Endothelial cell of umbilical vein (primary cell): ENCODE data around the gene SMC1A. TPM values are rescaled to one million over a fixed set of nuclear protein-coding genes. Genes with fewer than 3 reads are reported as not detected.

Experiments
- BruUV-seq: library from RNA; stranded (reverse); fragments of 400-500 nt; replicated peaks from 2 replicates; lab custom pipeline; 2021; lab: Mats Ljungman, UMichigan
- CTCF ChIA-PET: fragments of 300-600, 350-600 bp; sonication (Branson Sonifier 250); formaldehyde crosslinking; loops from one replicate; lab custom pipeline; 2021; ENCODE audit warnings: antibody characterized with exemption, inconsistent platforms; lab: Charles Lee
- POLR2A ChIA-PET: fragments of 300-600, 350-600 bp; sonication (Branson Sonifier 250); formaldehyde crosslinking; loops from one replicate; lab custom pipeline; 2021; ENCODE audit warnings: antibody characterized with exemption, inconsistent platforms; lab: Charles Lee
- DNase-seq: peaks from one replicate; pipeline ENCODE4 v3.0.0-alpha.2; 2011; ENCODE audit warnings: low read depth, low spot score
- FAIRE-seq: peaks from 2 replicates; lab custom pipeline; 2011; peaks lifted over from hg19 to GRCh38; lab: Jason Lieb, UNC
- H2AFZ ChIP-seq: 2 replicates; pipeline ENCODE4 v1.6.0; 2012; ENCODE audit warnings: low read depth, low read length, control low read depth, inconsistent platforms
- H3K27ac ChIP-seq: 2 replicates; pipeline ENCODE4 v1.5.1; 2011; ENCODE audit warnings: low read depth, mild to moderate bottlenecking, control low read depth, low read length, moderate library complexity; ENCODE audit not compliant: insufficient read depth
- H3K27me3 ChIP-seq, 2 experiments: 2 replicates each; pipeline versions ENCODE4 v1.6.0 to v1.6.1; 2011; ENCODE audit warnings: low read length in 2 of 2, mixed read lengths in 1 of 2; ENCODE audit not compliant: control insufficient read depth in 2 of 2, insufficient read depth in 2 of 2
- H3K36me3 ChIP-seq, 2 experiments: 2 replicates in 1 of 2; 3 replicates in 1 of 2; pipeline ENCODE4 v1.5.1; 2011; ENCODE audit warnings: low read length in 2 of 2, mild to moderate bottlenecking in 1 of 2, moderate library complexity in 1 of 2; ENCODE audit not compliant: control insufficient read depth in 2 of 2, insufficient read depth in 2 of 2; ENCODE audit errors: extremely low read depth in 1 of 2
- H3K4me1 ChIP-seq: 3 replicates; pipeline ENCODE4 v1.5.1; 2011; ENCODE audit warnings: mild to moderate bottlenecking, low read length; ENCODE audit not compliant: control insufficient read depth, insufficient read depth; ENCODE audit errors: extremely low read depth
- H3K4me2 ChIP-seq: 2 replicates; pipeline ENCODE4 v1.6.1; 2011; ENCODE audit warnings: low read length, control low read depth, mixed read lengths; ENCODE audit not compliant: insufficient read depth
- H3K4me3 ChIP-seq, 3 experiments: fragments of 200-600 bp in 1 of 3; sonication (generic), shearing (Covaris generic) in 1 of 3; replicated peaks in 1 of 3; 2 replicates each; pipeline ENCODE4 v1.5.1; 2011 to 2016; ENCODE audit warnings: control low read depth in 3 of 3, low read length in 3 of 3, mild to moderate bottlenecking in 2 of 3, inconsistent platforms in 1 of 3, low read depth in 1 of 3, moderate library complexity in 1 of 3; ENCODE audit not compliant: insufficient read depth in 1 of 3
- H3K79me2 ChIP-seq: 2 replicates; pipeline ENCODE4 v1.6.0; 2012; ENCODE audit warnings: low read length, inconsistent platforms; ENCODE audit not compliant: control insufficient read depth, insufficient read depth
- H3K9ac ChIP-seq: replicated peaks from 2 replicates; pipeline ENCODE3; 2011; ENCODE audit warnings: low read length, control low read depth; ENCODE audit not compliant: insufficient read depth; ENCODE audit errors: extremely low read depth
- H3K9me1 ChIP-seq: replicated peaks from 3 replicates; pipeline ENCODE4 v1.6.0; 2011; ENCODE audit warnings: mild to moderate bottlenecking, low read length; ENCODE audit not compliant: control insufficient read depth, insufficient read depth; ENCODE audit errors: extremely low read depth
- H3K9me3 ChIP-seq: replicated peaks from 2 replicates; pipeline ENCODE4 v1.5.1; 2012; ENCODE audit warnings: low read length, inconsistent platforms; ENCODE audit not compliant: control insufficient read depth, insufficient read depth
- H4K20me1 ChIP-seq: replicated peaks from 2 replicates; pipeline ENCODE3; 2011; ENCODE audit warnings: mild to moderate bottlenecking, low read length; ENCODE audit not compliant: control insufficient read depth, insufficient read depth; ENCODE audit errors: extremely low read depth
- CTCF ChIP-seq, 2 donors: IDR thresholded peaks; 1 replicate in 1 of 2; 2 replicates in 1 of 2; pipeline ENCODE4 v1.5.1; 2011; ENCODE audit warnings: low read length in 2 of 2, mild to moderate bottlenecking in 2 of 2, moderate library complexity in 2 of 2, control low read depth in 1 of 2, inconsistent platforms in 1 of 2, low read depth in 1 of 2; ENCODE audit not compliant: insufficient read depth in 1 of 2; ENCODE audit errors: extremely low read depth in 1 of 2
- EZH2 ChIP-seq: IDR thresholded peaks from 2 replicates; pipeline ENCODE4 v1.6.1; 2012; ENCODE audit warnings: borderline replicate concordance, low read depth, mild to moderate bottlenecking, moderate library complexity, low read length, inconsistent platforms; ENCODE audit not compliant: severe bottlenecking
- FOS ChIP-seq: IDR thresholded peaks from 2 replicates; pipeline ENCODE4 v1.6.1; 2011; ENCODE audit warnings: mild to moderate bottlenecking, low read length, moderate library complexity, borderline replicate concordance; ENCODE audit not compliant: insufficient read depth
- GATA2 ChIP-seq: IDR thresholded peaks from 2 replicates; pipeline ENCODE4 v1.7.0; 2011; ENCODE audit warnings: low read depth, mild to moderate bottlenecking, moderate library complexity, mixed read lengths, low read length; ENCODE audit not compliant: insufficient read length, insufficient read depth
- JUN ChIP-seq: IDR thresholded peaks from 2 replicates; pipeline ENCODE4 v1.6.1; 2011; ENCODE audit warnings: borderline replicate concordance, low read depth; ENCODE audit not compliant: insufficient read length, insufficient read depth
- MAX ChIP-seq: IDR thresholded peaks from 2 replicates; pipeline ENCODE4 v1.6.1; 2011; ENCODE audit not compliant: insufficient read depth, insufficient read length
- MYC ChIP-seq: IDR thresholded peaks from one replicate; pipeline ENCODE4 v1.6.1; 2011; ENCODE audit warnings: mild to moderate bottlenecking, low read depth, low read length
- POLR2A ChIP-seq: IDR thresholded peaks from 2 replicates; pipeline ENCODE4 v1.6.1; 2012; ENCODE audit warnings: low read depth, mild to moderate bottlenecking, control low read depth, low read length
- POLR2AphosphoS5 ChIP-seq: IDR thresholded peaks from 2 replicates; pipeline ENCODE4 v1.6.1; 2012; ENCODE audit warnings: low read depth, mild to moderate bottlenecking, control low read depth, low read length, moderate library complexity; ENCODE audit not compliant: insufficient read depth
- dilution Hi-C: fragments of 300-500 bp; cut with MboI; formaldehyde crosslinking; loops from one replicate; pipeline ENCODE4 v1.15.0; 2019; ENCODE audit warnings: low sequenced_read_pairs; ENCODE audit not compliant: extremely low pct_ligation_motif_present
- intact Hi-C: fragments of 100-400 bp; cut with micrococcal nuclease; formaldehyde crosslinking; loops from one replicate; pipeline ENCODE4 v1.10.0; 2022
- polyA plus RNA-seq, 4 experiments: library from polyadenylated mRNA; depleted of rRNA in 3 of 4; stranded (reverse) in 3 of 4; unstranded in 1 of 4; fragments of >200 nt; gene quantifications; 2 replicates each; pipeline versions ENCODE4 v1.2.1 to v1.2.3, GENCODE V29; 2011 to 2012; ENCODE audit warnings: missing spikeins in 1 of 4
- total RNA-seq: library from RNA; stranded (reverse); gene quantifications from 2 replicates; pipeline ENCODE4 v1.2.3, GENCODE V29; 2021

SMC1A gene
- total and polyA plus RNA-seq, 2 donors (not counting 3 experiments of a cell fraction or from before 2014, with no cell fraction given), result 15.4 to 75.9 TPM

DNA sequence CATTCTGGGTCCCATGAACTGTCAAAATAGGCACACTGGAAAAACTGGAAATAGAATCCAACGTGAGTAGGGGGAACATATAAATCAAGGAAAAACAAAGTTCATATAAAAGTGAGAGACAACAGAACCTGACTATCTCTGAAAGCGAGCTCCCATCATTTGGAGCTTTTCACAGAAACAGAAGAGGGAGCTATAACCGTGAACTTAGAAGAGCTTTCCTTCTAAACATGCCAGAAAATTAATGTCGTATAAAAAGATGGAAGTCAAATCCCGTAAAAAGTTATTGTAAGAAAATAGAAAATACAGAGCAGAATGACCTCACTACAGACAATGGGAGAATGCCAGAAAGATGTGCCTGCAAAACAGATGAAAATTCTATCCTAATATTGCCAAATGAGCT lies 35.6 kb upstream of the SMC1A start:
- Histone ChIP-seq H3K4me1 (no peaks in the 10 kb centered on the region), H3K36me3 (no peaks in the 10 kb centered on the region), H3K9me3 (no peaks in the 10 kb centered on the region), H3K79me2 (no peaks in the 10 kb centered on the region), H2AFZ (no peak overlapping the region), H3K27ac (no peak overlapping the region), H3K27me3 (peaks cover 0 to 3% of the 10 kb centered on the region in 2 experiments), H3K4me2 (no peak overlapping the region), H3K4me3 (no peak overlapping the region), H3K9ac (no peak overlapping the region), H3K9me1 (no peaks in the 10 kb centered on the region), H4K20me1 (no peaks in the 10 kb centered on the region)
- TF ChIP-seq FOS (no peak), POLR2A (no peak), JUN (no peak), GATA2 (no peak), MYC (no peak), EZH2 (no peak), MAX (no peak), POLR2AphosphoS5 (no peak), CTCF (IDR thresholded peaks at IDR 0.05; ENCODE audit: extremely low read depth in 1 of 2, insufficient read depth in 1 of 2, low read depth in 1 of 2, low read length in 2 of 2) (no peak)
- DNase-seq, result no peak
- CTCF ChIA-PET, result interaction anchor here (0.9 to 2.5 kb wide), 6 partner anchors 10 to 145 kb away, joined by 3 to 14 read pairs (median 5); no protein-coding TSS in a partner anchor
- FAIRE-seq, result no peak
- intact Hi-C loops (no loop called here), dilution Hi-C loops (no loop called here)
- POLR2A ChIA-PET, result no interaction called here
- no TSS peak for BruUV-seq
